Pons (tissue), 1 donor: ENCODE data around the gene SERPINH1.
"Not testable (repeated sequence)": the region's sequence is repeated elsewhere in the genome, so short reads cannot be mapped to it uniquely, and the experiment has no call there.

Experiments used
- DNase-seq: peaks from one replicate; pipeline ENCODE4 v3.0.0-alpha.2; 2016; ENCODE audit warnings: low spot score

The SERPINH1 gene

DNA sequence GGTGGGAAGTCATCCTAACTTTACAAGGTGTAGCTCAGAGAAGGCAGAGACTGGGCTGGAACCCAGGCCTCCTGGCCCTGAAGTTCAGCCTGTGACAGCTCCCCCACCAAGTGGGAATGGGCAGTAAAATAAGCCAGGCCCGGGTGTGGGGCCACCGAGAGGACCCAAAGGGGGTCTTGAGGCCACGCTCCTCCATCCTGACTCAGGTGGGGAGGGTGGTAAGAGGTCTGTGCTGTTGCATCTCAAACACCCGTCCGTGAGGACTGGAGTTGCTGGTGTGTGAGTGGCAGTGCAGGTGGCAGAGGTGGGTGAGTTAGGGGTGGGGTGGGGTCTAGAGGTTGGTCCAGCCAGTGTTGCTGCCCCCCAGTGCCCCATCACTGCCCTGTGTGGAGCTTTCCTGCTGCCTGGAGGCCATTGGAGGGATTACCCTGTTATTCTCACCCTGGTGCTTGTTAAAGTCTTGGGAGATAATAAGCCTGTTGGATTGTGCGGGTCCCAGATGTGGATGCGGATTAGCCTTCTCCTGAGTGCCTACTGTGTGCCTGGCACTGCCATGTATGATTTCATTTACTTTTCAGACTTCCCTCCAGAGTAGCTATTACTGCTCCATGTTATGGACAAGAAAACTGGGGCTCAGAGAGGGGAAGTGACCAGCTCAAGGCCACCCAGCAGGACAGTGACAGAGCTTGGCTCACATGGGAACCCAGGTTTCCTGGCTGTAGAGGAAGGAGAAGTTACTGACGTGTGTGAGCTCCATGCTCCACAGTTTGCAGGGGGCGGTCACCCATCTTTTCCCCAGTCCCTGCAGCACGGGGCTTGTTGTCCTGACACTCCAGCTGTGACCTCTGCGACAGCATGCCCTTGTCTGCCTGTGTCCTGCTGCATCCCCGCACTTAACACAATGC lies 12.9 kb downstream of the SERPINH1 start:
- DNase-seq: no peak

- DNase-seq: no peak
Measured at GRCh38 chr11:75576017-75576416, 14.0 kb downstream of the SERPINH1 start.

- DNase-seq: peak; percentile 51
Measured at GRCh38 chr11:75576499-75576918, 14.5 kb downstream of the SERPINH1 start.

- no peak for DNase-seq
Measured at GRCh38 chr11:75577207-75577606, 15.2 kb downstream of the SERPINH1 start.

GRCh38 chr11:75578977-75579376 lies 16.9 kb downstream of the SERPINH1 start:
- no peak for DNase-seq

- no peak for DNase-seq
Measured at GRCh38 chr11:75579841-75580240, 17.8 kb downstream of the SERPINH1 start.

GRCh38 chr11:75582506-75582894 lies 20.4 kb downstream of the SERPINH1 start:
- DNase-seq: no peak

GRCh38 chr11:75582895-75583717 lies 21.1 kb downstream of the SERPINH1 start:
- DNase-seq: peak; percentile 47

- DNase-seq: peak; percentile 62
Measured at GRCh38 chr11:75583718-75584658, 21.9 kb downstream of the SERPINH1 start.

DNA sequence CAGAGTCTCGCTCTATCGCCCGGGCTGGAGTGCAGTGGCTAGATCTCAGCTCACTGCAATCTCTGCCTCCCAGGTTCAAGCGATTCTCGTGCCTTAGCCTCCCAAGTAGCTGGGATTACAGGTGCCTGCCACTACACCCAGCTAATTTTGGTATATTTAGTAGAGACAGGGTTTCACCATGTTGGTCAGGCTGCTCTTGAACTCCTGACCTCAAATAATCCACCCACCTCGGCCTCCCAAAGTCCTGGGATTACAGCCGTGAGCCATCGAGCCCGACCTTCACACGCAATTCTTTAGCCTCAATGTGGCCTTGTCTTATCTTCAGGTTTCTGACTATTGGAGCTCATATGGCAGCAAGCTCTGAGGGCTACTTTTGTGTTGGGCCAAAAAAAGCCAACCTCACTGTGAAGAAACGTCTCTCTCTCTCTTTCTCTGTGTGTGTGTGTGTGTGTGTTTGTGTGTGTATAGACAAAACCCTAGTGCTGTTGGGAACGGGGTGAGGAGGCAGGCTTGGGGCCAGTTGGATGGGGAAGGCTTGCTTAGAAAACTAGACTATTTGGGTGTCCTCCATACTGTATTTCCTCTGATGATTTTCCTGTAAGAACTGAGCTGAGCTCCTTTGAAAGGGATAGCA lies 22.7 kb downstream of the SERPINH1 start:
- not testable (repeated sequence) for DNase-seq

- no peak for DNase-seq
Measured at GRCh38 chr11:75585293-75585670, 23.2 kb downstream of the SERPINH1 start.

DNA sequence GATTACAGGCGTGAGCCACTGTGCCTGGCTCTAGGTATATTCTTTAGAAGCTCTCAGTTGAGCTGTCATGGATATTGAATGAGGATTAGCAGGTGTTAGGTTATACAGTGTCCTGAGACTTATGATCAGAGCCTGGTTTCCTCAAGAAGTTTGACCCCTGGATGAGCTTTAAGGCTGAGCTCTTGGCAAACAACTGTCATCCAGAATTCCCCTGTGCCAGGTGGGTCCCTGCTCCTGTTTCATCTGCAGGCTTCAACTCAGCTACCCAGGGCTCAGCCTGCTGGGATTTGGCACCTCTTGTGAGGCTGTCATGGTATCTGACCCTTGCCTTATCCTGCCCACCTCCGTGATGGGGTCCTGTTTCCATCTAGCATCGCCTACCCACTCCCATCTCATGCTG lies 24.3 kb downstream of the SERPINH1 start:
- no peak for DNase-seq

- DNase-seq: no peak
Measured at GRCh38 chr11:75588051-75588481, 26.0 kb downstream of the SERPINH1 start.

DNA sequence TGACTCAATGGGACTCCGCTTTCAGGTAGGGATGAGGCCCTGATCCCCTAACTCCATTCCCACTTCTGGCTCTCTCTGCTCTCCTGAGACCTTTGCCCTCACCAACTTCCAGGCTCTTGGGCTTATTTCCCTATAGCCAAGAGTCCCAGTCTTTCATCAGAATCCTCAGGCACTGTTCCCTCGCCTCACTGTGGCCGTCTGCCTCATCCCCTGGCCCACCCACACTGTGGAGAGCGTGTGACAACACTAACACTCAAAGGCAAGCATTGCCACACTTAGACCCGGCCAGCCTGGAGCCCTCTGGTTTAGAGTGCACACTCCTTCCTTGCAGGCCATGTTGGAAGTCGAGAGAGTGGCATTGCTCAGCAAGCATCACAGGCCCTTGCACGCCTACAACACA lies 27.0 kb downstream of the SERPINH1 start:
- DNase-seq: no peak

DNA sequence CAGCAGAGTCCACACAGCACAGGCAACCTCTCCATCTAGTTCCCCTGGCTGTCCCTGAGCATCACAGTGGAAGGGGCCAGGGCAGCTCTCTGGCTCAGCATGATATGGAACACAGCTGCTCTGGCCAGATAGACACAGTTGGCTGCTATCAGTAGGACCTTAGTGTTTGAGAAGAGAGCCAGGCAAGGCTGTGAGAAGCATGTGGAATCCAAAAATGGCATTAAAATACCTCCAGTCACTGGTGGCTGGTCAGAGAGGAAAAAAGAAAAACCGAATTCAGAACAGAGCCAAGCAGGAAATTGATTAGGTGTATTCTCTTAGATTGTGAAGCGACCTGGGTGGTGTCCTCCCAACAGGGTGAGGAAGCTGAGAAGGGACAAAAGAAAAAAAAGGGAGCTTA lies 27.9 kb downstream of the SERPINH1 start:
- no peak for DNase-seq

DNA sequence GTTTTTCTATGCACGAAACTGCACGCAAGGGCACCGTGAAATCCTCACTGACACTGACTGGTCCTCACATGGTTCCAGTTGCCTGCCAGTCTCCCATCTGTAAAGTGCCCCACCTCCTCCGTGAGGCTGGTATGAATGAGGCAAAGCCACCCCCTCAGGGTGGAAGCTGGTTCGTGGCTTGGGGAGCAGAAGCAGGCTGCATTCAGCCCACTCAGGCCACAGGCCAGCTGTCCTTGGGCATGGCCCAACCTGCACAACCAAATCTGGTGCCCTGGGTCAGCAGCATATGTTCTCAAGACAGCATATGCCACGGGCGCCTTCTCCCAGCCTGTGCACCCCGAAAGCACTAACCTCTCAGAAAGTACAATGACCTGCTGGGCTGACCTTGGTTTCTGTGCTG lies 29.3 kb downstream of the SERPINH1 start:
- no peak for DNase-seq

GRCh38 chr11:75591966-75592365 lies 29.9 kb downstream of the SERPINH1 start:
- no peak for DNase-seq

- no peak for DNase-seq
Measured at GRCh38 chr11:75592715-75593114, 30.7 kb downstream of the SERPINH1 start.

GRCh38 chr11:75593286-75593915 lies 31.3 kb downstream of the SERPINH1 start:
- no peak for DNase-seq

GRCh38 chr11:75594211-75594610 lies 32.2 kb downstream of the SERPINH1 start:
- DNase-seq: peak; percentile 26

GRCh38 chr11:75595429-75595828 lies 33.4 kb downstream of the SERPINH1 start:
- no peak for DNase-seq
